ENCODE data around the gene DNM3. TPM values are rescaled to one million over a fixed set of nuclear protein-coding genes. Genes with fewer than 3 reads are reported as not detected.

DNM3 gene
- polyA plus RNA-seq, 3 donors, result 0.15 TPM; not detected in 2

DNA sequence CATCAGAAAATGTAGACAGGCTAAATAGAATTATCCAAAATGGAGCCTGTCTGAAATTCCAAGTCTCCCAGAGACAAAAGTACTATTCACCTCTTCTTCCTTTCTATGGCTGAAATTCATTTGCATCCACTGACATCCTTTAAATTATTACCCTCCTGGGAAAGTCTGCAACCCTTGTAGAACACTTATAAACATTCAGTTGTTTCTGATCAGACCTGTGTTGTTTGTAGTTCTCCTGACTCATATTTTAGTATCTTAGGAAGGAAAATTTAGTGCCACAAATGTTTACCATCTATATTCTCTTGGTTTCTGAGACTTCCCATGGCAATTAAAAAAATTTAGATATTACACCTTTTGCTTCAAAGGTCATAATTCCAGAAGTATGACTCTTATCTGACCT lies 509.6 kb downstream of the DNM3 start:
- intact Hi-C loops (cut with micrococcal nuclease), result no loop called here
- H4K20me1 ChIP-seq (ENCODE audit: insufficient read depth, low read length), result no peaks in the 10 kb centered on the region
- peaks cover 0 to 5% of the 10 kb centered on the region in 2 donors for H3K36me3 Mint-ChIP-seq
- H3K27me3 Mint-ChIP-seq (ENCODE audit: low read depth in 3 of 3), result peaks cover 0 to 1% (median 0%) of the 10 kb centered on the region in 3 donors
- no peaks in the 10 kb centered on the region for H3K4me1 Mint-ChIP-seq
- no peak overlapping the region for H2AFZ ChIP-seq (ENCODE audit: insufficient read depth, low read depth, low read length, poor library complexity, severe bottlenecking)
- no peaks in the 10 kb centered on the region for H3K27me3 ChIP-seq (ENCODE audit: control insufficient read depth in 2 of 2, insufficient read depth in 2 of 2, low read length in 2 of 2)
- H3K9ac ChIP-seq (ENCODE audit: insufficient read depth, low read length, poor library complexity, severe bottlenecking), result no peak overlapping the region
- H3K4me2 ChIP-seq (replicated peaks; ENCODE audit: extremely low read depth, low read length, poor library complexity, severe bottlenecking), result no peak overlapping the region
- no peaks in the 10 kb centered on the region for H3K4me1 ChIP-seq (ENCODE audit: control insufficient read depth in 1 of 2, insufficient read depth in 2 of 2, low read length in 2 of 2)
- H3K4me3 Mint-ChIP-seq, result no peak overlapping the region
- no peak overlapping the region for H3K27ac ChIP-seq (ENCODE audit: low read depth in 1 of 2, low read length in 2 of 2)
- H3K27ac Mint-ChIP-seq, result no peak overlapping the region
- no peaks in the 10 kb centered on the region for H3K79me2 ChIP-seq (ENCODE audit: insufficient read depth, low read length)
- H3K9me3 Mint-ChIP-seq, result peaks cover 5 to 19% (median 9%) of the 10 kb centered on the region in 7 donors
- H3K4me3 ChIP-seq (replicated peaks in 1 of 3; ENCODE audit: low read depth in 2 of 3, low read length in 3 of 3), result no peak overlapping the region
- no peak for DNase-seq
- no peaks in the 10 kb centered on the region for H3K36me3 ChIP-seq (replicated peaks in 1 of 2; ENCODE audit: control insufficient read depth in 1 of 2, insufficient read depth in 2 of 2, low read length in 2 of 2)
- peaks cover 0 to 4% of the 10 kb centered on the region in 2 donors for H3K9me3 ChIP-seq (replicated peaks in 1 of 2; ENCODE audit: control insufficient read depth in 1 of 2, insufficient read depth in 1 of 2, low read length in 2 of 2)
- TF ChIP-seq CTCF (IDR thresholded peaks at IDR 0.05), result no peak

GRCh38 chr1:172351346-172351745 lies 510.0 kb downstream of the DNM3 start:
- Mint-ChIP-seq H3K27me3 (ENCODE audit: low read depth in 3 of 3) (peaks cover 0 to 1% (median 0%) of the 10 kb centered on the region in 3 donors), H3K36me3 (peaks cover 0 to 5% of the 10 kb centered on the region in 2 donors), H3K27ac (no peak overlapping the region), H3K4me1 (no peaks in the 10 kb centered on the region), H3K4me3 (no peak overlapping the region), H3K9me3 (peaks cover 3 to 14% (median 8%) of the 10 kb centered on the region in 7 donors)
- Histone ChIP-seq H2AFZ (ENCODE audit: insufficient read depth, low read depth, low read length, poor library complexity, severe bottlenecking) (no peak overlapping the region), H3K9me3 (replicated peaks in 1 of 2; ENCODE audit: control insufficient read depth in 1 of 2, insufficient read depth in 1 of 2, low read length in 2 of 2) (peaks cover 0 to 4% of the 10 kb centered on the region in 2 donors), H4K20me1 (ENCODE audit: insufficient read depth, low read length) (no peaks in the 10 kb centered on the region), H3K79me2 (ENCODE audit: insufficient read depth, low read length) (no peaks in the 10 kb centered on the region), H3K9ac (ENCODE audit: insufficient read depth, low read length, poor library complexity, severe bottlenecking) (no peak overlapping the region), H3K36me3 (replicated peaks in 1 of 2; ENCODE audit: control insufficient read depth in 1 of 2, insufficient read depth in 2 of 2, low read length in 2 of 2) (no peaks in the 10 kb centered on the region), H3K27ac (ENCODE audit: low read depth in 1 of 2, low read length in 2 of 2) (no peak overlapping the region), H3K4me3 (replicated peaks in 1 of 3; ENCODE audit: low read depth in 2 of 3, low read length in 3 of 3) (no peak overlapping the region), H3K27me3 (ENCODE audit: control insufficient read depth in 2 of 2, insufficient read depth in 2 of 2, low read length in 2 of 2) (no peaks in the 10 kb centered on the region), H3K4me1 (ENCODE audit: control insufficient read depth in 1 of 2, insufficient read depth in 2 of 2, low read length in 2 of 2) (no peaks in the 10 kb centered on the region), H3K4me2 (replicated peaks; ENCODE audit: extremely low read depth, low read length, poor library complexity, severe bottlenecking) (no peak overlapping the region)
- intact Hi-C loops (cut with micrococcal nuclease), result no loop called here
- TF ChIP-seq CTCF (IDR thresholded peaks at IDR 0.05), result no peak
- DNase-seq, result no peak
